NCI-H2171 (cell line): Measurements from ENCODE around the gene PRSS50.
"Not testable (repeated sequence)": the region's sequence is repeated elsewhere in the genome, so short reads cannot be mapped to it uniquely, and the experiment has no call there.

ENCODE experiments used
- DNase-seq: peaks from one replicate; lab custom pipeline; 2025; lab: John Stamatoyannopoulos, UW

PRSS50 gene

DNA sequence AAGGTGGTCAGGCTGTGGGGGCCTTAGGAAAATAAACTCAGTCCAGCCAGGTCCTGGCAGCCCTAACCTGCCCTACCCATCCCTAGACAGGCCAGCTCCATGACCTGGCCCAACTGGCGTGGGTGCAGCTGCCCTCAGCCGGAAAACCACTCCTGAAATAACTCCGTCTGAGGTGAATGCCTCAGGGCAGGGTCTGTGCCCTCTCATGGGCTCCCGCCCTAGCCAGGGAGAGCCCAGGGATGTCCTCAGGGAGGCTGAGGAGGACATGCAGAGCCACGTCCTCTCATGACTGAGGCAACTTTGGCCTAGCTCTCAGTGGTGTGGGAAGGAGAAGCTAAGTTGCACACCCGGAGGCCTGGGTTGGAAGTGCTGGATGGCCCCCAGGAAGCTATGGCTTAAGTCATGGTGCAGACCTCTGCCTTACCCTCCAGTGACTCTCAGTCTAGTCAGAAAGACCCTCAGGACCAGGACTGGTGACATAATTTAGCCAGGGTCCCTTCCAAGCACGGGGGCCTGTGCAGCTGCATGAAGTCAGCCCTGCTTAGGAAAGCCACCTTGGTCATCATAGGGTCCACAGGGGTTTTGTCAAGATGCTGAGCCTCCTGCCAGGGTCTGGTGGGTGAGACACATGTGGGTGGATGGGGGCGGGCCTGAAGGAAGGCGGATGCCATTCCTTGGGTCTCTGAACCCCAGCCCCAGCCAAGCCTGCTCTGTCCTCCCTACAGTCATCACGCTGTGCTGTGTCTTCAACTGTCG lies 9.1 kb downstream of the PRSS50 start:
- no peak for DNase-seq

DNA sequence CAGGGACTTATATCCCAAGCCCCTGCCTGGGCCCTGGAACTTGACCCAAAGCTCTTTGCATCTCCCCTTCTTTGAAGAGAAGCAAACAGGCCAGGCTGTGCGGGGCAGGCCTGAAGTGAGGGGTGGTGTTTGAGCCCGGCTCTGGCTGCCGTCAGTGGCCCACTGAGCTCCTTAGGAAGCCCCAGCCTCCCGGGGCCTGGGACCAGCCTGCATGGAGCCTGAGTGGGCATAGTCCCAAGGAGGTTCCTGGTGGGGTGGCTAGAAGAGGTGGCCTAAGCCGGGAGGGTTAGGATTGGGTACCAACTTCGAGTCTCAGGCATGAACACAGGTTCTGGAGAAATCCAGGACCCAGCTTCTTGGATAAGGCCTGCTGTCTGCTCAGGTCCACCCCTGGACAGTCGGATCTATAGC lies 10.1 kb downstream of the PRSS50 start:
- DNase-seq, result no peak

DNA sequence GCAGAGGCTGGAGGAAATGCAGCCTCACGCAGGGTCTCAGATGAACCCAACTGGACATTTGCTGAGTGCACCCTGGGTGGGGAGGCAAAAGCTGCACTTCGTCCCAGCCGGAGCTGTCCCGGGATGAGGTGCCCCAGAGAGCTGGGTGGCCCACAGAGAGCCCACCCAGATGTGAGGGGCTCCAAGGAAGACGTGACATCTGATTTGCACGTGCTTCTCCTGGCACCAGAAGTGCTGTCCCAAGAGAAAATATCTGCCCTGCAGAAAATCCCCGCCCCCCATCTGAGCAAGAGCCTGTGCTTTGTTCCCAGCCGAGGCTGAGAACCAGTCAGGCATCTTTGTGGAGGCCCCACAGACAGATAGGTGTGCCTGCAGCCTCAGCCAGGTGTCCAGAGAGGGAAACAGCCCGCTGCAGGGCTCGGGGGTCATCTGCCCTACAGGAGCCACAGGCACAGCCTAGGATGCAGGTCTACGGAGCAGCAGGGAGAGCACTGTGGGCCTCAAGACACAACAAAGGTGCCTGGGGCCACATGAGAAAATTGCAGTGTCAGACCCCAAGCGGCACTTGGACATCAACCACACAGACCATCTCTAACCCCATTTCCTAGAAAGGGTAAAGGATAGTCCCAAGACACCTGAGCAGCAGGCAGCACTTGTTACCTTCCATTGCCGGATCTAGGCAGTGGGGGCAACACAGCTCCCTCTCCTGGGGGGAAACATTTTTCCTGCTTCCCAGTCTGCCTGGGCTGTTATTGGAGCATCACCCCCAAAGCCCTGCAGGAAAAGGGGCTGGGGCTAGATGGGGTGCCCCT lies 10.7 kb downstream of the PRSS50 start:
- no peak for DNase-seq

DNA sequence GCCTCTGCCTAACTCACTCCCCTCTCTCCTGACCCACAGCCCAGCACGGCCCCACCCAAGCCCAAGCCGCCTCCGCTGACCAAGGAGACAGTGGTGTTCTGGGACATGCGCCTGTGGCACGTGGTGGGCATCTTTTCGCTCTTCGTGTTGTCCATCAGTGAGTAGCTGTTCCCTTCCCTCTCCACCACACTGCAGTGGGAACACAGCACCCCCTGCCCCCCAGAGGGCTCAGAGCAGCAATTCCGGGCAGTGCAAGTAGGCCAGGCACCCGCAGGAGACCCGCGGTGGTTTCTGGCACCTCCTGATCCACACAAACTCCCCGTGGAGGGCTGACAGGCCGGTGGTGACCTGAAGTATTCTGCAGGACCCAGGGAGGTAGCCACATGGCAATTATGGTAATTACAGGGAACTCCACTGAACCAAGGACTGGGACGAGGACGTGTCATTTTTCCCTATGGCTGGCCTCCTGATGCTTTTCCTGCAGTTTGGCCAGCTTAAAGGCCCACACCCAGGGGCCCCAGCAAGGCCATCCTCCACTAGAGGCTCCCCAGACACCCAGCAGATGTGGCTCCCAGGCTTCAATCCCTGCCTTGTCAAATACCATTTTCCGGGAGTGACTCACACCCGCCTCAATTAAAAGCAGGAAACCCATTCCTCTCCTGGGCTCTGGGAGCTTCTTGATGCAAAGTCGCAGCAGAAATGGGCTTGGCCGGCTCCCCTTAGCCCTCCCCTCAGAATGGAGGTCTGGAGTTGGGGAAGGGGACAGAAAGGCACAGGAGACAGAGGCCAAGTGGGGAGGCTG lies 11.7 kb downstream of the PRSS50 start:
- DNase-seq, result no peak

GRCh38 chr3:46705022-46705530 lies 12.6 kb downstream of the PRSS50 start:
- DNase-seq, result no peak

GRCh38 chr3:46704346-46704745 lies 13.3 kb downstream of the PRSS50 start:
- not testable (repeated sequence) for DNase-seq

GRCh38 chr3:46703013-46703520 lies 14.6 kb downstream of the PRSS50 start:
- no peak for DNase-seq

GRCh38 chr3:46702246-46703012 lies 15.2 kb downstream of the PRSS50 start:
- no peak for DNase-seq

GRCh38 chr3:46701181-46701939 lies 16.3 kb downstream of the PRSS50 start, which contains the start of gene TMIE:
Gene TMIE (plus strand): TSS chr3:46701392. CDS start chr3:46701488, 96 bp downstream.
- no peak for DNase-seq

- no peak for DNase-seq
Observed at GRCh38 chr3:46700772-46701171, 16.9 kb downstream of the PRSS50 start.

DNA sequence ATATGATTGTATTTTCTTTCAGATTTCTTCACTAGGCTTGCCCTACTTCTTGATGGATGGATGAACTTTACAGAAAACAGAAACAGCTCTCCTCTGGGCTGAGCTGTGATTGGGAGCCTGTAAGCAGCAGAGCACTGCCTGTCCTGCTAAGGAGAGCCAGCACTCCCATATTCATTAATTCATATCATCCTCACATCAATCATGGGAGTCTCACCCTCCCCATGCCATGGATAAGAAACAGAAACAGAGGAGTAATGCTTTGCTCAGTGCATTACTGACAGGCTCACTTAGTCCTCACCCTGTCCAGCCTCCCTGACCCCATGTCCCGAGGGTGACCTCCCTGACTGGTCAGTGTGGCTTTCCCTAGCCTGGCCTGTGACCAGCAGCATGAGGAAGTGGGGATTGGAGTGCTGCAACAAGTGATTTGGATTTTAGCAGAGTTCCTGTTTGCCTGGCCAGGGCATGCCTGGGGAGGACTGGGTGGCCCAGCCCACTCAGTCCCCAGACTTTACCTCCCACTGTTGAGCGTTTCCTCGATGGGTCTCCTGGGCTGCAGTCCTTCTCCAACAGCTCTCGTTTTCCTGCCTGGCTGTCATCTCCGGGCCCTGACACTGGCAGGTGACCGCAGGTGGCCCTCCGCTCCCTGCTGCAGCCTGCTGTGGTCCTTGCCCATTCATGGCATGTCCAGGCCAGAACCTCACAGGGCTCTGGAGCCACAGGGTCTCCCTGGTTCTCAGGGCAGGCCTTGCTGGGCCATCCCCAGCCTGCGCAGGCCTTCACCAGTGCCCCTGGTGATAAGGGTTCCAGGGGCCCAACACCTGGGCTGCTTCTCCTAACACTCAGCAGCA lies 17.8 kb downstream of the PRSS50 start:
- DNase-seq, result no peak

GRCh38 chr3:46695962-46696894 lies 21.4 kb downstream of the PRSS50 start:
- DNase-seq, result no peak

DNA sequence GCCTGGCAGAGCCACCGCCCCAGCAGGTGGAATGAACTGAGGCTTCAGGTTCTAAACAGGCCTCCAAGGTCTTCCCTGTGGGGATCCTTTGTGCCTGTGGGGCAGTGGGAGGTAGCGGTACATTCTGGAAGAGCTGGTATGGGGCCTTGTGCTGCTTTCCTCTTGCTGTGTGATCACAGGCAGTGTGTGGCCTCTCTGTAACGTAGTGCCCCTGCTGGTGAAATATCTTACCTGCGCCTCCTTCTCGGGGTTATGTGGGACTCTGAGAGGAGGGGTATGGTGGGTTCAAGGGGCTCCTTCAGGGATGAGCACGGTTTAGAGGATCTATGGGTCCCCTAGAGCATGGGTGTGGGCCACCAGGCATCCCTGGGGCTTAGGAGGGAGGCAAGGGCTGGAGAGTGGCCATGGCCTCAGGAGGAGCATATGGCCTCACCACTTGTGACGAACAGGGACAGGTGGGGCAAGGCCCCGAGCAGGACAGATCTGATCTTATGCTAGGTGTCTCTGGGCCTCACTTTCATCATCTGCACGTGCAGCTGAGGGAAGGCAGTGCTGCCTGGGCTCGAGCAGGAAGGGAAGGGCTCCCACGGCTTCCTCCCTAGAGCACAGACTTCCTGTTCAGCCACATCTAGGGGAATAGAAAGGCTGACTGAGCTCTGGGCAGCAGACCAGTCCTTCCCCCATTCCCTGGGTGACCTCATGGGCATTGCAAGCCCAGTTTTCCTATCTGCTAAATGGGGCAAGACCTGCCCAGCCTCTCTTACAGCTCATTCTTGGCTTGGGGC lies 22.3 kb downstream of the PRSS50 start:
- no peak for DNase-seq

GRCh38 chr3:46694520-46694919 lies 23.1 kb downstream of the PRSS50 start:
- DNase-seq, result no peak

GRCh38 chr3:46693892-46694226 lies 23.8 kb downstream of the PRSS50 start:
- DNase-seq, result no peak

GRCh38 chr3:46693038-46693891 lies 24.4 kb downstream of the PRSS50 start, which contains the start of gene ALS2CL:
Gene ALS2CL (minus strand): TSS chr3:46693679. CDS start chr3:46689440, 4,239 bp downstream.
- no peak for DNase-seq

GRCh38 chr3:46692566-46692990 lies 25.1 kb downstream of the PRSS50 start:
- no peak for DNase-seq
